Heart left ventricle (tissue), 13 donors: ENCODE data around the gene CASP1.

Experiments
- CTCF ChIP-seq, 12 donors: fragments of 200-600 bp; sonication (generic) in 4 of 12; IDR thresholded peaks; one replicate each; pipeline versions ENCODE4 v1.5.0 to v1.8.0; 2018 to 2022; ENCODE audit warnings: antibody characterized with exemption in 12 of 12, mild to moderate bottlenecking in 5 of 12
- POLR2A ChIP-seq, 2 donors: fragments of 450-650 bp; IDR thresholded peaks; one replicate each; pipeline ENCODE4 v1.6.1; 2017; ENCODE audit warnings: antibody characterized with exemption in 2 of 2, mild to moderate bottlenecking in 2 of 2, moderate library complexity in 2 of 2
- donor health status: ischemic (EF 13 %, LVEDD 7.1; RV severe dilation, severe dysfunction).
- donor health status: DM: no; HTN: yes; CAD: no.
- donor health status: DM: no; HTN: no; CAD: no.
- donor health status: ischemic (EF 25% LVEDD 6.9; RV normal size, moderate dysfunction).
- donor health status: ischemic (EF 25% LVEDD 5.7; RV mildly dilated, moderate dysfunction).
- donor health status: ischemic (EF 35%, LVEDD 5.7; RV mildly dilated, moderate dysfunction).
- donor health status: nonischemic (EF 11% LVEDD 7.7; RV severe dilation, severe dysfunction).
- donor health status: DM: yes; HTN: yes; CAD: no.
- donor health status: PGD.
- donor health status: ischemic (EF 29% LVEDD 5.4; RV normal size, mild dysfunction).
- donor health status: nonischemic (EF 23%, LVEDD 6.1; RV moderate dilation, normal function).

GRCh38 chr11:105042178-105042577, 7.2 kb upstream of the CASP1 start:
- no peak for TF ChIP-seq CTCF (IDR thresholded peaks at IDR 0.05)
- TF ChIP-seq POLR2A (IDR thresholded peaks at IDR 0.05) = no peak
